Endodermal cell (in vitro differentiated cells): ENCODE results near the gene NAA60. TPM values are rescaled to one million over a fixed set of nuclear protein-coding genes. Genes with fewer than 3 reads are reported as not detected.

Experiments used
- DNase-seq: peaks from one replicate; pipeline ENCODE4 v3.0.0-alpha.2; 2017
- H3K27ac ChIP-seq: 2 replicates; pipeline ENCODE4 v1.5.1; 2013; ENCODE audit warnings: mild to moderate bottlenecking, low read depth, low read length, moderate library complexity
- H3K27me3 ChIP-seq: 2 replicates; pipeline ENCODE4 v1.6.1; 2013; ENCODE audit warnings: mild to moderate bottlenecking, low read length, moderate library complexity; ENCODE audit not compliant: insufficient read depth, control insufficient read depth, poor library complexity, severe bottlenecking
- H3K36me3 ChIP-seq: 2 replicates; pipeline ENCODE4 v1.7.0; 2013; ENCODE audit warnings: mild to moderate bottlenecking, low read length, moderate library complexity; ENCODE audit not compliant: control insufficient read depth, insufficient read depth
- H3K4me1 ChIP-seq: one replicate; pipeline ENCODE4 v1.7.0; 2013; ENCODE audit warnings: low read length; ENCODE audit not compliant: control insufficient read depth, insufficient read depth
- H3K4me3 ChIP-seq: 2 replicates; pipeline ENCODE4 v1.5.1; 2013; ENCODE audit warnings: mild to moderate bottlenecking, low read length, moderate library complexity
- H3K9ac ChIP-seq: 2 replicates; pipeline ENCODE4 v1.6.1; 2013; ENCODE audit warnings: mild to moderate bottlenecking, low read length, moderate library complexity; ENCODE audit not compliant: poor library complexity, severe bottlenecking; ENCODE audit errors: extremely low read depth
- H3K9me3 ChIP-seq: 2 replicates; pipeline ENCODE4 v1.6.1; 2013; ENCODE audit warnings: mild to moderate bottlenecking, low read length, moderate library complexity; ENCODE audit not compliant: control insufficient read depth
- H3K27ac Mint-ChIP-seq: 2 replicates; pipeline ENCODE4 v1.8.0; 2020; ENCODE audit warnings: mixed read lengths
- H3K27me3 Mint-ChIP-seq: 2 replicates; pipeline ENCODE4 v1.8.0; 2021; ENCODE audit warnings: mild to moderate bottlenecking, mixed read lengths; ENCODE audit not compliant: insufficient read depth
- H3K36me3 Mint-ChIP-seq: 2 replicates; pipeline ENCODE4 v1.8.0; 2020; ENCODE audit warnings: low read depth, mixed read lengths
- H3K4me1 Mint-ChIP-seq: 2 replicates; pipeline ENCODE4 v1.8.0; 2020; ENCODE audit warnings: mixed read lengths
- H3K4me3 Mint-ChIP-seq: 2 replicates; pipeline ENCODE4 v1.8.0; 2020; ENCODE audit warnings: mild to moderate bottlenecking, moderate library complexity, mixed read lengths
- H3K9me3 Mint-ChIP-seq: 2 replicates; pipeline ENCODE4 v1.8.0; 2020; ENCODE audit warnings: mild to moderate bottlenecking, mixed read lengths
- CTCF ChIP-seq: fragments of 200-600 bp; sonication (generic); conservative IDR thresholded peaks from 2 replicates; pipeline ENCODE4 v1.5.0; 2021; ENCODE audit warnings: antibody characterized with exemption, mild to moderate bottlenecking
- WGBS, 2 experiments: methylation state at CpG; one replicate each; pipeline versions ENCODE4 v1.1.5 to v1.1.7; 2013; ENCODE audit warnings: missing lambda C conversion rate in 2 of 2, mixed read lengths in 1 of 2; ENCODE audit not compliant: insufficient coverage in 1 of 2, insufficient read length in 1 of 2; 5-methylcytosine and 5-hydroxymethylcytosine counted together
- total RNA-seq, 2 donors: library from RNA; stranded (reverse); fragmentation: NEBNext Ultra II Directional in 1 of 2; extraction: Animal tissue kit (Norgen Biotek cat#: 25700) in 1 of 2; gene quantifications; 2 replicates in 1 of 2; 3 replicates in 1 of 2; pipeline ENCODE4 v1.2.1, GENCODE V29; 2021

Gene NAA60
- total RNA-seq, 2 donors from 2014 or later: 54.5 to 61.8 TPM

- H3K27me3 ChIP-seq: no peaks in the 10 kb centered on the region
- no peak overlapping the region for H3K27ac ChIP-seq
- Mint-ChIP-seq H3K27me3 (no peaks in the 10 kb centered on the region), H3K4me3 (no peak overlapping the region), H3K27ac (no peak overlapping the region), H3K36me3 (peaks cover 73% of the 10 kb centered on the region), H3K4me1 (no peaks in the 10 kb centered on the region), H3K9me3 (peaks cover 15% of the 10 kb centered on the region)
- H3K36me3 ChIP-seq: peaks cover 61% of the 10 kb centered on the region
- no peak for DNase-seq
- no peak overlapping the region for H3K9ac ChIP-seq
- WGBS, 2 experiments: 96 to 100% methylated on average over 1 to 2 of the region's 2 CpGs
- peaks cover 12% of the 10 kb centered on the region for H3K9me3 ChIP-seq
- no peak overlapping the region for H3K4me3 ChIP-seq
- TF ChIP-seq CTCF: no peak
- no peaks in the 10 kb centered on the region for H3K4me1 ChIP-seq
Observed at GRCh38 chr16:3528406-3528805, 84.9 kb downstream of the NAA60 start.

- H3K9me3 Mint-ChIP-seq: peaks cover 15% of the 10 kb centered on the region
- H3K4me1 Mint-ChIP-seq: no peaks in the 10 kb centered on the region
- H3K9me3 ChIP-seq: peaks cover 12% of the 10 kb centered on the region
- peaks cover 74% of the 10 kb centered on the region for H3K36me3 Mint-ChIP-seq
- TF ChIP-seq CTCF: no peak
- H3K27ac ChIP-seq: no peak overlapping the region
- DNase-seq: no peak
- H3K9ac ChIP-seq: no peak overlapping the region
- no peak overlapping the region for H3K27ac Mint-ChIP-seq
- H3K4me1 ChIP-seq: no peaks in the 10 kb centered on the region
- H3K27me3 Mint-ChIP-seq: no peaks in the 10 kb centered on the region
- H3K4me3 Mint-ChIP-seq: no peak overlapping the region
- peaks cover 53% of the 10 kb centered on the region for H3K36me3 ChIP-seq
- no peak overlapping the region for H3K4me3 ChIP-seq
- no peaks in the 10 kb centered on the region for H3K27me3 ChIP-seq
Observed at GRCh38 chr16:3529175-3529574, 85.7 kb downstream of the NAA60 start.

DNA sequence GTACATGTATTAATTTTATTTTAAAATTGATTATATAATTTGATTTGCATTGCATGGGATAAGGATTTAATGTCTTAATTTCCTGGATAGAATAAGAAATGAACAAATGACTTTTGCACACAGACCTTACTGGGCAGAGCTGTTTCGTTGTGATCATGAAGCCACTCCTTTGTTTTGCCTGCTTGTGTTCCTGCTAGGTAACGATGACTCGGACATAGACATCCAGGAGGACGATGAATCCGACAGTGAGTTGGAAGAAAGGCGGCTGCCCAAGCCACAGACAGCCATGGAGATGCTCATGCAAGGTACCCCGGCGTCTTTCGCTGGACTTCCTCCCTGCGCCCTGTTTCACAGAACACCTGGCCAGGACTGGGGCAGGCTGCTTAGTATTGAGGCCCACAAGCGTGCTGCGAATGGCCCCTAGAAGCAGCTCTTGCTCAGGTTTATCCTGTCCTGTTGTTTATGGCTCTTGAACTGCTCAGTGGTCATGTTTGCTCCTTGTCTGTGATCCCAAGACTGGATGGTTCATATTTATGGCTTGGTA, 87.0 kb downstream of the NAA60 start:
- no peaks in the 10 kb centered on the region for H3K27me3 Mint-ChIP-seq
- peaks cover 52% of the 10 kb centered on the region for H3K36me3 ChIP-seq
- no peak for DNase-seq
- H3K36me3 Mint-ChIP-seq: peaks cover 64% of the 10 kb centered on the region
- peaks cover 12% of the 10 kb centered on the region for H3K9me3 ChIP-seq
- no peak overlapping the region for H3K4me3 Mint-ChIP-seq
- H3K4me1 Mint-ChIP-seq: no peaks in the 10 kb centered on the region
- H3K4me3 ChIP-seq: no peak overlapping the region
- no peaks in the 10 kb centered on the region for H3K27me3 ChIP-seq
- TF ChIP-seq CTCF: no peak
- no peak overlapping the region for H3K27ac Mint-ChIP-seq
- H3K9ac ChIP-seq: no peak overlapping the region
- H3K4me1 ChIP-seq: no peaks in the 10 kb centered on the region
- H3K9me3 Mint-ChIP-seq: peaks cover 15% of the 10 kb centered on the region
- H3K27ac ChIP-seq: no peak overlapping the region
- 96% methylated on average over 12 of the region's 12 CpGs for WGBS, 2 experiments
